Measurements from ENCODE around the gene IGSF22.

DNA sequence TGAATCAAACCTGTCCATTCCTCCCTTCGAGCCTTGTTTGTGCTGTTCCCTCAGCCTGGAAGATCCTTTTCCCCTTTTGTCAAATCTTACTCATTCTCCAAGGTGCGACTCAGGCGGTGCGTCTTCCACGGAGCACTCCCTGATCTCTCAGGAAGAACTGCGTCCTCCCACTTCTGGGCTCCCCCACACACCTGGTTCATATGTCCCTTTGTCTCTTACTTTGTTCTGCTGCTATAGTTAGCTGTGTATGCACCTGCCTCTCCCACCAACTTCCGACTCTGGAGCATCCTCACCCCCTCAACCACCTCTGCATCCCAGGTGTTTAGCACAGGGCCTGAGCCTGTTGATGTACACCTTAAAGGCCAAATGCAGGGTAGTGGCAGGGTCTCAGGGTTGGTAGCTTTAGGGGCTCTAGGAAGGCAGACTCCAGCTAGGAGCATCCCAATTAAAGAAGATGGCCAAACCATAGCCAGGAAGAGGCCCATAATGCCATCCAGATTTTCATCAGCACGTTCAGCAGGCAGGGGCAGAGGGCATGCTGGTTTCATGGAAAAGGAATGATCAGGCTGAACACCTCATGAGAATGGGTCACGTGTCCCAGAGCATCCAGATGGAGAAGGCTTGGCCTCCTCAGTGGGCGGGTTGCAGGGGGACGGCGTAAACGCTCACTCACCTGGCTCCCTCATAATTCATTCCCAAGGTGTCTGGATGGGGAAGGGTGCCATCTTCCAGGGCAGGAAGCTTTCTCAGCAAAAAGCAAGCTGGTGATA, 45.5 kb upstream of the IGSF22 start:
- TF ChIP-seq, protein P1, sequence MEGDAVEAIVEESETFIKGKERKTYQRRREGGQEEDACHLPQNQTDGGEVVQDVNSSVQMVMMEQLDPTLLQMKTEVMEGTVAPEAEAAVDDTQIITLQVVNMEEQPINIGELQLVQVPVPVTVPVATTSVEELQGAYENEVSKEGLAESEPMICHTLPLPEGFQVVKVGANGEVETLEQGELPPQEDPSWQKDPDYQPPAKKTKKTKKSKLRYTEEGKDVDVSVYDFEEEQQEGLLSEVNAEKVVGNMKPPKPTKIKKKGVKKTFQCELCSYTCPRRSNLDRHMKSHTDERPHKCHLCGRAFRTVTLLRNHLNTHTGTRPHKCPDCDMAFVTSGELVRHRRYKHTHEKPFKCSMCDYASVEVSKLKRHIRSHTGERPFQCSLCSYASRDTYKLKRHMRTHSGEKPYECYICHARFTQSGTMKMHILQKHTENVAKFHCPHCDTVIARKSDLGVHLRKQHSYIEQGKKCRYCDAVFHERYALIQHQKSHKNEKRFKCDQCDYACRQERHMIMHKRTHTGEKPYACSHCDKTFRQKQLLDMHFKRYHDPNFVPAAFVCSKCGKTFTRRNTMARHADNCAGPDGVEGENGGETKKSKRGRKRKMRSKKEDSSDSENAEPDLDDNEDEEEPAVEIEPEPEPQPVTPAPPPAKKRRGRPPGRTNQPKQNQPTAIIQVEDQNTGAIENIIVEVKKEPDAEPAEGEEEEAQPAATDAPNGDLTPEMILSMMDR (IDR thresholded peaks at IDR 0.05), result no peak
- TF ChIP-seq USF2 (IDR thresholded peaks at IDR 0.05; ENCODE audit: borderline replicate concordance, low read depth, low read length) (no peak), TAF1 (IDR thresholded peaks at IDR 0.05; ENCODE audit: borderline replicate concordance, low read depth, low read length) (no peak), EP300 (IDR thresholded peaks at IDR 0.05; ENCODE audit: borderline replicate concordance in 1 of 2, low read depth in 1 of 2, low read length in 1 of 2) (no peak), POLR2AphosphoS5 (IDR thresholded peaks at IDR 0.05; ENCODE audit: low read depth, low read length) (no peak), TCF12 (IDR thresholded peaks at IDR 0.05) (no peak), GABPA (IDR thresholded peaks at IDR 0.05; ENCODE audit: low read depth) (no peak), JUND (IDR thresholded peaks at IDR 0.05) (no peak), MXI1 (IDR thresholded peaks at IDR 0.05; ENCODE audit: low read depth, low read length) (no peak), RAD21 (IDR thresholded peaks at IDR 0.05; ENCODE audit: low read length) (no peak)
- TF ChIP-seq, protein P2, sequence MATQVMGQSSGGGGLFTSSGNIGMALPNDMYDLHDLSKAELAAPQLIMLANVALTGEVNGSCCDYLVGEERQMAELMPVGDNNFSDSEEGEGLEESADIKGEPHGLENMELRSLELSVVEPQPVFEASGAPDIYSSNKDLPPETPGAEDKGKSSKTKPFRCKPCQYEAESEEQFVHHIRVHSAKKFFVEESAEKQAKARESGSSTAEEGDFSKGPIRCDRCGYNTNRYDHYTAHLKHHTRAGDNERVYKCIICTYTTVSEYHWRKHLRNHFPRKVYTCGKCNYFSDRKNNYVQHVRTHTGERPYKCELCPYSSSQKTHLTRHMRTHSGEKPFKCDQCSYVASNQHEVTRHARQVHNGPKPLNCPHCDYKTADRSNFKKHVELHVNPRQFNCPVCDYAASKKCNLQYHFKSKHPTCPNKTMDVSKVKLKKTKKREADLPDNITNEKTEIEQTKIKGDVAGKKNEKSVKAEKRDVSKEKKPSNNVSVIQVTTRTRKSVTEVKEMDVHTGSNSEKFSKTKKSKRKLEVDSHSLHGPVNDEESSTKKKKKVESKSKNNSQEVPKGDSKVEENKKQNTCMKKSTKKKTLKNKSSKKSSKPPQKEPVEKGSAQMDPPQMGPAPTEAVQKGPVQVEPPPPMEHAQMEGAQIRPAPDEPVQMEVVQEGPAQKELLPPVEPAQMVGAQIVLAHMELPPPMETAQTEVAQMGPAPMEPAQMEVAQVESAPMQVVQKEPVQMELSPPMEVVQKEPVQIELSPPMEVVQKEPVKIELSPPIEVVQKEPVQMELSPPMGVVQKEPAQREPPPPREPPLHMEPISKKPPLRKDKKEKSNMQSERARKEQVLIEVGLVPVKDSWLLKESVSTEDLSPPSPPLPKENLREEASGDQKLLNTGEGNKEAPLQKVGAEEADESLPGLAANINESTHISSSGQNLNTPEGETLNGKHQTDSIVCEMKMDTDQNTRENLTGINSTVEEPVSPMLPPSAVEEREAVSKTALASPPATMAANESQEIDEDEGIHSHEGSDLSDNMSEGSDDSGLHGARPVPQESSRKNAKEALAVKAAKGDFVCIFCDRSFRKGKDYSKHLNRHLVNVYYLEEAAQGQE (IDR thresholded peaks at IDR 0.05; ENCODE audit: low read depth, low read length), result no peak
